Trophoblast cell (in vitro differentiated cells and primary cell): ENCODE results near the gene ZBTB20.

Source experiments
- DNase-seq, 2 donors: peaks; one replicate each; pipeline ENCODE4 v3.0.0-alpha.2; 2016
- H2AFZ ChIP-seq: 2 replicates; pipeline ENCODE4 v1.6.1; 2013; ENCODE audit warnings: low read length, moderate library complexity, mild to moderate bottlenecking; ENCODE audit not compliant: insufficient read depth, poor library complexity
- H2AK5ac ChIP-seq: 2 replicates; pipeline ENCODE4 v1.6.1; 2013; ENCODE audit warnings: mild to moderate bottlenecking, low read length
- H2BK120ac ChIP-seq: 2 replicates; pipeline ENCODE4 v1.6.1; 2013; ENCODE audit warnings: low read length, mild to moderate bottlenecking, moderate library complexity; ENCODE audit not compliant: insufficient read depth, poor library complexity
- H2BK12ac ChIP-seq: 2 replicates; pipeline ENCODE4 v1.6.1; 2013; ENCODE audit warnings: mild to moderate bottlenecking, low read length, moderate library complexity
- H2BK5ac ChIP-seq: 2 replicates; pipeline ENCODE4 v1.6.1; 2013; ENCODE audit warnings: low read length, low read depth, moderate library complexity, mild to moderate bottlenecking; ENCODE audit not compliant: poor library complexity
- H3K14ac ChIP-seq: 2 replicates; pipeline ENCODE4 v1.6.1; 2013; ENCODE audit warnings: mild to moderate bottlenecking, low read length
- H3K18ac ChIP-seq: 2 replicates; pipeline ENCODE4 v1.6.1; 2013; ENCODE audit warnings: mild to moderate bottlenecking, low read length
- H3K23ac ChIP-seq: 2 replicates; pipeline ENCODE4 v1.6.1; 2013; ENCODE audit warnings: low read length
- H3K27ac ChIP-seq: 2 replicates; pipeline ENCODE4 v1.5.1; 2013; ENCODE audit warnings: low read depth, mild to moderate bottlenecking, inconsistent platforms, low read length, moderate library complexity
- H3K27me3 ChIP-seq: 2 replicates; pipeline ENCODE4 v1.6.1; 2013; ENCODE audit warnings: inconsistent platforms, mild to moderate bottlenecking, low read length, moderate library complexity; ENCODE audit not compliant: insufficient read depth
- H3K36me3 ChIP-seq, 2 experiments: 1 replicate in 1 of 2; 2 replicates in 1 of 2; pipeline ENCODE4 v1.6.1; 2013; ENCODE audit warnings: low read length in 2 of 2, mild to moderate bottlenecking in 2 of 2, moderate library complexity in 1 of 2; ENCODE audit not compliant: insufficient read depth in 2 of 2, control insufficient read depth in 1 of 2
- H3K4ac ChIP-seq: 2 replicates; pipeline ENCODE4 v1.6.1; 2013; ENCODE audit warnings: low read depth, mild to moderate bottlenecking, low read length, moderate library complexity
- H3K4me1 ChIP-seq, 2 experiments: 1 replicate in 1 of 2; 2 replicates in 1 of 2; pipeline ENCODE4 v1.6.1; 2013; ENCODE audit warnings: low read length in 2 of 2, mild to moderate bottlenecking in 2 of 2, moderate library complexity in 1 of 2; ENCODE audit not compliant: insufficient read depth in 2 of 2, control insufficient read depth in 1 of 2
- H3K4me2 ChIP-seq: 2 replicates; pipeline ENCODE4 v1.6.1; 2013; ENCODE audit warnings: inconsistent platforms, mild to moderate bottlenecking, low read length, moderate library complexity
- H3K4me3 ChIP-seq: 2 replicates; pipeline ENCODE4 v1.5.1; 2013; ENCODE audit warnings: mild to moderate bottlenecking, low read depth, low read length, inconsistent platforms
- H3K79me1 ChIP-seq: one replicate; pipeline ENCODE4 v1.6.1; 2013; ENCODE audit warnings: low read length
- H3K79me2 ChIP-seq: 2 replicates; pipeline ENCODE4 v1.6.1; 2013; ENCODE audit warnings: low read length, mild to moderate bottlenecking; ENCODE audit not compliant: control insufficient read depth, insufficient read depth, poor library complexity
- H3K9ac ChIP-seq: 2 replicates; pipeline ENCODE4 v1.6.1; 2013; ENCODE audit warnings: mild to moderate bottlenecking, low read length
- H3K9me3 ChIP-seq: 2 replicates; pipeline ENCODE4 v1.6.1; 2013; ENCODE audit warnings: low read depth, mild to moderate bottlenecking, control low read depth, inconsistent platforms, low read length; ENCODE audit not compliant: insufficient read depth
- H4K12ac ChIP-seq: 2 replicates; pipeline ENCODE4 v1.6.1; 2013; ENCODE audit warnings: low read depth, mild to moderate bottlenecking, low read length, moderate library complexity
- H4K8ac ChIP-seq: 2 replicates; pipeline ENCODE4 v1.6.1; 2013; ENCODE audit warnings: low read depth, mild to moderate bottlenecking, low read length, moderate library complexity
- H4K91ac ChIP-seq: one replicate; pipeline ENCODE4 v1.6.1; 2013; ENCODE audit warnings: low read depth, mild to moderate bottlenecking, low read length, moderate library complexity
- WGBS: extraction: QIAGEN DNeasy Blood & Tissue Kit; methylation state at CpG from one replicate; pipeline ENCODE4 v1.1.7; 2013; ENCODE audit warnings: missing lambda C conversion rate; ENCODE audit not compliant: insufficient read length, insufficient coverage; ENCODE audit errors: extremely low coverage; 5-methylcytosine and 5-hydroxymethylcytosine counted together

ZBTB20 gene

GRCh38 chr3:114730397-114730796 is 416.7 kb downstream of the ZBTB20 start:
- no peak overlapping the region for H3K4ac ChIP-seq
- no peak overlapping the region for H3K14ac ChIP-seq
- no peak overlapping the region for H3K23ac ChIP-seq
- no peak for DNase-seq
- no peak overlapping the region for H4K12ac ChIP-seq
- no peaks in the 10 kb centered on the region for H3K36me3 ChIP-seq
- no peak overlapping the region for H3K9ac ChIP-seq
- no peak overlapping the region for H2BK120ac ChIP-seq
- H3K4me2 ChIP-seq, result no peak overlapping the region
- no peak overlapping the region for H4K8ac ChIP-seq
- no peak overlapping the region for H2AFZ ChIP-seq
- H2BK12ac ChIP-seq, result no peak overlapping the region
- H3K18ac ChIP-seq, result no peak overlapping the region
- H2AK5ac ChIP-seq, result no peak overlapping the region
- no peaks in the 10 kb centered on the region for H3K9me3 ChIP-seq
- H2BK5ac ChIP-seq, result no peak overlapping the region
- no peaks in the 10 kb centered on the region for H3K4me1 ChIP-seq
- no peaks in the 10 kb centered on the region for H3K79me1 ChIP-seq
- H4K91ac ChIP-seq, result no peak overlapping the region
- no peaks in the 10 kb centered on the region for H3K79me2 ChIP-seq
- H3K27me3 ChIP-seq, result no peaks in the 10 kb centered on the region
- no peak overlapping the region for H3K27ac ChIP-seq
- H3K4me3 ChIP-seq, result no peak overlapping the region
- WGBS, result no CpG with 5 or more reads among the region's 1 CpG

- Histone ChIP-seq H3K4me2 (no peak overlapping the region), H4K12ac (no peak overlapping the region), H3K36me3 (no peaks in the 10 kb centered on the region), H2BK12ac (no peak overlapping the region), H3K79me1 (no peaks in the 10 kb centered on the region), H4K91ac (no peak overlapping the region), H3K79me2 (no peaks in the 10 kb centered on the region), H3K9ac (no peak overlapping the region), H3K9me3 (no peaks in the 10 kb centered on the region), H3K4me1 (no peaks in the 10 kb centered on the region), H3K14ac (no peak overlapping the region), H3K4ac (no peak overlapping the region), H2AK5ac (no peak overlapping the region), H3K27me3 (no peaks in the 10 kb centered on the region), H2AFZ (no peak overlapping the region), H3K4me3 (no peak overlapping the region), H3K23ac (no peak overlapping the region), H2BK120ac (no peak overlapping the region), H3K27ac (no peak overlapping the region), H4K8ac (no peak overlapping the region), H2BK5ac (no peak overlapping the region), H3K18ac (no peak overlapping the region)
- WGBS, result no CpG with 5 or more reads among the region's 1 CpG
- no peak for DNase-seq
Observed at GRCh38 chr3:114727373-114727772, 419.7 kb downstream of the ZBTB20 start.

GRCh38 chr3:114725966-114726365 is 421.1 kb downstream of the ZBTB20 start:
- no peaks in the 10 kb centered on the region for H3K79me1 ChIP-seq
- no peak overlapping the region for H4K8ac ChIP-seq
- no peak overlapping the region for H3K14ac ChIP-seq
- no peak overlapping the region for H3K27ac ChIP-seq
- WGBS, result no CpG with 5 or more reads among the region's 3 CpGs
- H3K27me3 ChIP-seq, result no peaks in the 10 kb centered on the region
- H2BK12ac ChIP-seq, result no peak overlapping the region
- no peak overlapping the region for H3K4me3 ChIP-seq
- H3K4ac ChIP-seq, result no peak overlapping the region
- H3K79me2 ChIP-seq, result no peaks in the 10 kb centered on the region
- H3K36me3 ChIP-seq, result no peaks in the 10 kb centered on the region
- no peak for DNase-seq
- no peak overlapping the region for H2BK5ac ChIP-seq
- H3K4me1 ChIP-seq, result no peaks in the 10 kb centered on the region
- no peak overlapping the region for H3K23ac ChIP-seq
- H3K9ac ChIP-seq, result no peak overlapping the region
- H3K9me3 ChIP-seq, result no peaks in the 10 kb centered on the region
- H3K18ac ChIP-seq, result no peak overlapping the region
- no peak overlapping the region for H4K91ac ChIP-seq
- no peak overlapping the region for H2AFZ ChIP-seq
- no peak overlapping the region for H2BK120ac ChIP-seq
- no peak overlapping the region for H2AK5ac ChIP-seq
- H4K12ac ChIP-seq, result no peak overlapping the region
- H3K4me2 ChIP-seq, result no peak overlapping the region

- Histone ChIP-seq H3K36me3 (no peaks in the 10 kb centered on the region), H2BK5ac (no peak overlapping the region), H2AK5ac (no peak overlapping the region), H4K12ac (no peak overlapping the region), H4K91ac (no peak overlapping the region), H3K9ac (no peak overlapping the region), H2AFZ (no peak overlapping the region), H3K9me3 (no peaks in the 10 kb centered on the region), H3K4ac (no peak overlapping the region), H3K23ac (no peak overlapping the region), H2BK12ac (no peak overlapping the region), H3K14ac (no peak overlapping the region), H3K79me2 (no peaks in the 10 kb centered on the region), H4K8ac (no peak overlapping the region), H3K4me2 (no peak overlapping the region), H3K79me1 (no peaks in the 10 kb centered on the region), H3K18ac (no peak overlapping the region), H3K4me1 (no peaks in the 10 kb centered on the region), H3K27me3 (no peaks in the 10 kb centered on the region), H3K27ac (no peak overlapping the region), H3K4me3 (no peak overlapping the region), H2BK120ac (no peak overlapping the region)
- WGBS, result no CpG with 5 or more reads among the region's 1 CpG
- DNase-seq, result no peak
Observed at GRCh38 chr3:114722530-114722929, 424.6 kb downstream of the ZBTB20 start.
